Stimulated activated CD8-positive, alpha-beta memory T cell treated with anti-CD3 and anti-CD28 coated beads, Interleukin-7, amount 100 ng/mL, for 48 hours (primary cell): ENCODE data around the gene DDX50.
"Not testable (repeated sequence)": the region's sequence is repeated elsewhere in the genome, so short reads cannot be mapped to it uniquely, and the experiment has no call there.

Source experiments
- DNase-seq, 2 donors: peaks; one replicate each; pipeline ENCODE4 v3.0.0-alpha.2; 2020; ENCODE audit warnings: low read depth in 1 of 2; ENCODE audit errors: extremely low read depth in 1 of 2

Gene DDX50

GRCh38 chr10:68979738-68980137 lies 78.6 kb downstream of the DDX50 start:
- not testable (repeated sequence) for DNase-seq

GRCh38 chr10:68981074-68981473 lies 80.0 kb downstream of the DDX50 start:
- no peak for DNase-seq

GRCh38 chr10:68982389-68982788 lies 81.3 kb downstream of the DDX50 start:
- no peak for DNase-seq

GRCh38 chr10:68987611-68988010 lies 86.5 kb downstream of the DDX50 start:
- DNase-seq, result no peak

- DNase-seq, result peak; percentile 61 to 85
These were observed 87.6 kb downstream of the DDX50 start, which contains the start of gene KIFBP for GRCh38 chr10:68988530-68989316. Gene KIFBP (plus strand): TSS chr10:68988803. CDS start chr10:68988833, 30 bp downstream.

GRCh38 chr10:68989317-68989990 lies 88.3 kb downstream of the DDX50 start:
- DNase-seq, result no peak

- no peak for DNase-seq
These were observed 91.7 kb downstream of the DDX50 start for GRCh38 chr10:68992636-68993440.
